ENCODE results near the gene RIF1.

Gene RIF1

GRCh38 chr2:151520976-151521375, 111.3 kb downstream of the RIF1 start:
- no peak overlapping the region for H3K9ac ChIP-seq (ENCODE audit: low read length)
- no peak for TF ChIP-seq CTCF (IDR thresholded peaks at IDR 0.05; ENCODE audit: low read length)
- TF ChIP-seq EZH2 (IDR thresholded peaks at IDR 0.05; ENCODE audit: borderline replicate concordance, low read length): no peak
- H4K20me1 ChIP-seq (ENCODE audit: insufficient read depth, low read length): no peaks in the 10 kb centered on the region
- no peaks in the 10 kb centered on the region for H3K36me3 ChIP-seq (ENCODE audit: insufficient read depth, low read length)
- H3K9me3 ChIP-seq (ENCODE audit: low read length): no peaks in the 10 kb centered on the region
- H2AFZ ChIP-seq (ENCODE audit: low read length): no peak overlapping the region
- H3K4me1 ChIP-seq (ENCODE audit: insufficient read depth, low read length, severe bottlenecking): no peaks in the 10 kb centered on the region
- no peak overlapping the region for H3K4me2 ChIP-seq (ENCODE audit: low read length)
- H3K79me2 ChIP-seq (ENCODE audit: insufficient read depth, low read length): no peaks in the 10 kb centered on the region
- no peak overlapping the region for H3K4me3 ChIP-seq (ENCODE audit: low read depth, low read length, poor library complexity, severe bottlenecking)
- no peak overlapping the region for H3K27ac ChIP-seq (ENCODE audit: low read depth, low read length, poor library complexity, severe bottlenecking)
- no peaks in the 10 kb centered on the region for H3K9me2 ChIP-seq (ENCODE audit: low read depth, low read length)
- H3F3A ChIP-seq (ENCODE audit: insufficient read depth, low read length): no peaks in the 10 kb centered on the region
- H3K27me3 ChIP-seq (ENCODE audit: insufficient read depth, low read length): no peaks in the 10 kb centered on the region

GRCh38 chr2:151522556-151522955, 112.9 kb downstream of the RIF1 start:
- Histone ChIP-seq H3F3A (ENCODE audit: insufficient read depth, low read length) (no peaks in the 10 kb centered on the region), H2AFZ (ENCODE audit: low read length) (no peak overlapping the region), H4K20me1 (ENCODE audit: insufficient read depth, low read length) (no peaks in the 10 kb centered on the region), H3K36me3 (ENCODE audit: insufficient read depth, low read length) (no peaks in the 10 kb centered on the region), H3K4me3 (ENCODE audit: low read depth, low read length, poor library complexity, severe bottlenecking) (no peak overlapping the region), H3K9me2 (ENCODE audit: low read depth, low read length) (no peaks in the 10 kb centered on the region), H3K4me1 (ENCODE audit: insufficient read depth, low read length, severe bottlenecking) (no peaks in the 10 kb centered on the region), H3K9me3 (ENCODE audit: low read length) (no peaks in the 10 kb centered on the region), H3K9ac (ENCODE audit: low read length) (no peak overlapping the region), H3K4me2 (ENCODE audit: low read length) (no peak overlapping the region), H3K27ac (ENCODE audit: low read depth, low read length, poor library complexity, severe bottlenecking) (no peak overlapping the region), H3K27me3 (ENCODE audit: insufficient read depth, low read length) (no peaks in the 10 kb centered on the region), H3K79me2 (ENCODE audit: insufficient read depth, low read length) (no peaks in the 10 kb centered on the region)
- TF ChIP-seq CTCF (IDR thresholded peaks at IDR 0.05; ENCODE audit: low read length) (no peak), EZH2 (IDR thresholded peaks at IDR 0.05; ENCODE audit: borderline replicate concordance, low read length) (no peak)

GRCh38 chr2:151523850-151524249, 114.1 kb downstream of the RIF1 start:
- no peaks in the 10 kb centered on the region for H4K20me1 ChIP-seq (ENCODE audit: insufficient read depth, low read length)

More at GRCh38 chr2:151523850-151524249, 114.1 kb downstream of the RIF1 start:
- TF ChIP-seq EZH2 (IDR thresholded peaks at IDR 0.05; ENCODE audit: borderline replicate concordance, low read length) (no peak), CTCF (IDR thresholded peaks at IDR 0.05; ENCODE audit: low read length) (no peak)
- Histone ChIP-seq H3K27ac (ENCODE audit: low read depth, low read length, poor library complexity, severe bottlenecking) (no peak overlapping the region), H2AFZ (ENCODE audit: low read length) (no peak overlapping the region), H3K79me2 (ENCODE audit: insufficient read depth, low read length) (no peaks in the 10 kb centered on the region), H3K27me3 (ENCODE audit: insufficient read depth, low read length) (no peaks in the 10 kb centered on the region), H3K4me1 (ENCODE audit: insufficient read depth, low read length, severe bottlenecking) (no peaks in the 10 kb centered on the region), H3K4me3 (ENCODE audit: low read depth, low read length, poor library complexity, severe bottlenecking) (no peak overlapping the region), H3K4me2 (ENCODE audit: low read length) (no peak overlapping the region), H3K9me3 (ENCODE audit: low read length) (no peaks in the 10 kb centered on the region), H3K9ac (ENCODE audit: low read length) (no peak overlapping the region), H3F3A (ENCODE audit: insufficient read depth, low read length) (no peaks in the 10 kb centered on the region), H3K9me2 (ENCODE audit: low read depth, low read length) (no peaks in the 10 kb centered on the region), H3K36me3 (ENCODE audit: insufficient read depth, low read length) (no peaks in the 10 kb centered on the region)

Measured in OCI-LY1 (cell line).